IPS-18a (cell line): ENCODE measurements around the gene CELSR3.

Source experiments
- H3K27ac ChIP-seq: one replicate; pipeline ENCODE4 v1.5.1; 2013; ENCODE audit warnings: low read length
- H3K27me3 ChIP-seq: one replicate; pipeline ENCODE4 v1.6.1; 2013; ENCODE audit warnings: mild to moderate bottlenecking, low read length; ENCODE audit not compliant: control insufficient read depth, insufficient read depth
- H3K36me3 ChIP-seq: one replicate; pipeline ENCODE4 v1.6.1; 2013; ENCODE audit warnings: low read depth, low read length; ENCODE audit not compliant: control insufficient read depth
- H3K4me1 ChIP-seq: one replicate; pipeline ENCODE4 v1.6.1; 2013; ENCODE audit warnings: low read depth, low read length; ENCODE audit not compliant: control insufficient read depth
- H3K4me3 ChIP-seq: one replicate; pipeline ENCODE4 v1.5.1; 2013; ENCODE audit warnings: low read length
- H3K9ac ChIP-seq: one replicate; pipeline ENCODE4 v1.6.1; 2013; ENCODE audit warnings: mild to moderate bottlenecking, low read length, moderate library complexity
- H3K9me3 ChIP-seq: one replicate; pipeline ENCODE4 v1.6.1; 2013; ENCODE audit warnings: low read depth, low read length; ENCODE audit not compliant: control insufficient read depth

The CELSR3 gene

GRCh38 chr3:48685603-48686511 is 23.2 kb upstream of the CELSR3 start, which contains the start of gene NCKIPSD:
Gene NCKIPSD, minus strand, starts transcription at chr3:48685915. Its CDS starts 108 bp downstream, at chr3:48685807.
- Histone ChIP-seq H3K9me3 (no peaks in the 10 kb centered on the region), H3K27me3 (no peaks in the 10 kb centered on the region), H3K4me1 (peaks cover 5% of the 10 kb centered on the region), H3K36me3 (peaks cover 55% of the 10 kb centered on the region), H3K9ac (peak within 1 kb of the TSS; percentile 68), H3K27ac (no peak within 1 kb of the TSS), H3K4me3 (peak within 1 kb of the TSS; percentile 80)

- Histone ChIP-seq H3K4me1 (peaks cover 5% of the 10 kb centered on the region), H3K4me3 (peak overlapping the region; percentile 80), H3K36me3 (peaks cover 54% of the 10 kb centered on the region), H3K9me3 (no peaks in the 10 kb centered on the region), H3K27me3 (no peaks in the 10 kb centered on the region), H3K9ac (peak overlapping the region; percentile 68), H3K27ac (no peak overlapping the region)
Observed at GRCh38 chr3:48685293-48685602, 22.6 kb upstream of the CELSR3 start.

GRCh38 chr3:48684480-48685143 is 21.9 kb upstream of the CELSR3 start:
- no peak overlapping the region for H3K27ac ChIP-seq
- H3K9ac ChIP-seq: no peak overlapping the region
- no peaks in the 10 kb centered on the region for H3K27me3 ChIP-seq
- H3K4me3 ChIP-seq: peak overlapping the region; percentile 80
- H3K9me3 ChIP-seq: no peaks in the 10 kb centered on the region
- peaks cover 5% of the 10 kb centered on the region for H3K4me1 ChIP-seq
- peaks cover 54% of the 10 kb centered on the region for H3K36me3 ChIP-seq

GRCh38 chr3:48684054-48684349 is 21.3 kb upstream of the CELSR3 start:
- Histone ChIP-seq H3K27ac (no peak overlapping the region), H3K27me3 (no peaks in the 10 kb centered on the region), H3K9ac (no peak overlapping the region), H3K9me3 (no peaks in the 10 kb centered on the region), H3K4me3 (no peak overlapping the region), H3K36me3 (peaks cover 54% of the 10 kb centered on the region), H3K4me1 (peaks cover 5% of the 10 kb centered on the region)

DNA sequence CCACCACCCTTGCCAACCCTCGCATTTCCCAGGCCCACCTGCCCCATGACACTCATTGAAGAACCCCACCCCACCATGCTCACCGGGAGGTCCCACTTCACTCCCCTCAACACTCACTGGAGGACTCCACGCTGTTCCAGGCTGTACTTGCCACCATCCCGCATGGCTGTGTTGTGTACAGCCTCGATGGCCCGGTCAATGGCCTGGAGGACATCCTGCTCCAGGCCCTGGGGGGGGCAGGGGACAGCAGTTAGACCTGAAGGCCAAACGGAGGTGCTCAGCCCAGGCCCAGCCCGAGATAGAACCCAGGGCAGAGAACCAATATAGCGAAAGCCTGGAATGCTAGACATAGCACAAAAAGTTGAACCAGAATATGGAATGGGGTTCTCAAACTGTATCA is 20.1 kb upstream of the CELSR3 start:
- H3K9me3 ChIP-seq: no peaks in the 10 kb centered on the region
- peaks cover 52% of the 10 kb centered on the region for H3K36me3 ChIP-seq
- no peaks in the 10 kb centered on the region for H3K27me3 ChIP-seq
- no peak overlapping the region for H3K27ac ChIP-seq
- H3K4me1 ChIP-seq: peaks cover 5% of the 10 kb centered on the region
- H3K9ac ChIP-seq: no peak overlapping the region
- H3K4me3 ChIP-seq: no peak overlapping the region

DNA sequence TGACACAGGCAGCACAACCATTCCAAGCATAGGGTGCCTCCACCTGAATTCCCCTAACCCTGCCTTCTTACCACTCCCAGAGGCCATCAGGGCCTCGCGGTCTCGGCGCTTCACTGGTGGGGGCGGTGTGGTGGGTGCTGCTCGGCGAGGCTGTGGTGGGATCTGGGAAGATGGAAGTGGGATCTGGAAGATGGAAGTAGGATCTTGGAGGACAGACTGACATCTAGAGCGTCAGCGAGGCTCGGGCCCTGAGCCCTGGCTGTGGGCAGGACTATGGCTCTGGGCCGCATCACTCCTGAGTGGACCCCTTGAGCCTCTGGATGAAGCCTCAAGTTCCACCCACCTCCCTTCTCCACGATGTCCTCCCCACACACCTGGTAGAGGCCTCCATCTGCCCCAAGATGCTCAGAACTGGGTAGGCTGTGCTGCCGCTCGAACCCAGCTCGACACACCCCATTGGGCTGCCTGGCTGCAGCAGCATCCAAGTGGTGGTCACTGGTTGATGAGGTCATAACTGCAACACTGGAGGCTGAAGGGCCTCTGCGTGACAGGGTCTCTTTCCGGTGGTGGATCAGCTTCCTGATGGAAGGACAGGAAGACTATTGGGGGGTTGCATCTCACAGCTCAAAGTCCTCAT is 19.4 kb upstream of the CELSR3 start:
- H3K4me1 ChIP-seq: peaks cover 5% of the 10 kb centered on the region
- no peak overlapping the region for H3K27ac ChIP-seq
- no peaks in the 10 kb centered on the region for H3K27me3 ChIP-seq
- H3K9ac ChIP-seq: no peak overlapping the region
- no peaks in the 10 kb centered on the region for H3K9me3 ChIP-seq
- no peak overlapping the region for H3K4me3 ChIP-seq
- H3K36me3 ChIP-seq: peaks cover 50% of the 10 kb centered on the region

DNA sequence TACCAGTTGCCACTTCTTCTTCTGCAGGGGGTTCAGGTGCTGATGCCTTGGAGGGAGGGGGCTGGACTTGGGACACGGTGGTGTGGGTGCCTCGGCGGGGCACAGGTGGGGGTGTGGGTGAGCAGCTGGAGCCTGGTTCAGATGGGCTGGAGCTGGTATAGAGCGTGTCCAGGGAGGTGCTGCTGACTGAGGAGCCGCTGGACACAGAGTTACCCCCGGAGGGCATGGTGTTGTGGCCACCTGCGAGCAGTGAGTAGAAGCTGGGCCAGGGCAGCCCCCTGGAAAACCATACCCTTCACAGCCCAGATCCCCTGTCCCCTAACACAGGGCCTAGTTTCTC is 18.8 kb upstream of the CELSR3 start:
- Histone ChIP-seq H3K36me3 (peaks cover 50% of the 10 kb centered on the region), H3K9me3 (no peaks in the 10 kb centered on the region), H3K4me1 (peaks cover 5% of the 10 kb centered on the region), H3K27ac (no peak overlapping the region), H3K27me3 (no peaks in the 10 kb centered on the region), H3K9ac (no peak overlapping the region), H3K4me3 (no peak overlapping the region)

DNA sequence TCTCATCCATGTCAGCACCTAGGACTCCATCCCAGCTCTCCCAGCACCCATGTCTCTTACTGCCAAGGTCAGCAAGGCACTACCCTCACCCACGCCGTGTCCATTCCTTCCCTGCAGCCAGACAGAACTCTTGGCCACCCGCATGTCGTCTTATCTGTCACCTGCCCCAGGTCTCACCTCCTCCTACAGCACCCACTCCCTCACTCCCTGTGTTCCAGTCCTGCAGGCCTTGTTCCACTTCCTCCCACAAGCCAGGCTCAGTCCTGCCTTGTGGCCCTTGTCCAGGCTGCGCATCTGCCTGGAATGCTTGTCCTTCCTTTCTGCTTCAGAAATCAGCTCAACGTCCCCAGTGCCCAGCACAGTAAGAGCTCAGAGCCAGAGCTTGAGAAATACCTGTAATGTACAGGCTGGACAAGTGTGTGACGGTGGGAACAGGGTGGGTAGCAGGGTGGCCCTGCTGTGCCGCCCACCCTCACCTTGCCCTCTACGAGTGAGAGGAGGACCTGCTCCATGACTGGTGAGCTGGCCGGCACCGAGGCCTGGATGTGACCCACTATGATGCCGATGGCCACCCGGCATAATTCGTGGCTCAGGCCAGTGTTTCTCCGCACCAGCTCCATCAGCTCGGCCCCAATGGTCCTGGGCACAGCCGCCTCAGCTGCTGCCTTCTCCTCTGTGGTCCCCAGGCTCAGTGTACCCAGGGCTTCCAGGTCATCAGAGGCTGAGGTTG is 18.3 kb upstream of the CELSR3 start:
- Histone ChIP-seq H3K27ac (no peak overlapping the region), H3K36me3 (peaks cover 50% of the 10 kb centered on the region), H3K27me3 (no peaks in the 10 kb centered on the region)

GRCh38 chr3:48679411-48680391 is 17.0 kb upstream of the CELSR3 start:
- Histone ChIP-seq H3K9ac (no peak overlapping the region), H3K9me3 (no peaks in the 10 kb centered on the region), H3K4me1 (peaks cover 3% of the 10 kb centered on the region), H3K36me3 (peaks cover 55% of the 10 kb centered on the region), H3K27me3 (no peaks in the 10 kb centered on the region), H3K4me3 (no peak overlapping the region), H3K27ac (no peak overlapping the region)

More for the DNA sequence above, 18.3 kb upstream of the CELSR3 start:
- H3K9ac ChIP-seq: no peak overlapping the region
- peaks cover 5% of the 10 kb centered on the region for H3K4me1 ChIP-seq
- no peak overlapping the region for H3K4me3 ChIP-seq
- H3K9me3 ChIP-seq: no peaks in the 10 kb centered on the region

DNA sequence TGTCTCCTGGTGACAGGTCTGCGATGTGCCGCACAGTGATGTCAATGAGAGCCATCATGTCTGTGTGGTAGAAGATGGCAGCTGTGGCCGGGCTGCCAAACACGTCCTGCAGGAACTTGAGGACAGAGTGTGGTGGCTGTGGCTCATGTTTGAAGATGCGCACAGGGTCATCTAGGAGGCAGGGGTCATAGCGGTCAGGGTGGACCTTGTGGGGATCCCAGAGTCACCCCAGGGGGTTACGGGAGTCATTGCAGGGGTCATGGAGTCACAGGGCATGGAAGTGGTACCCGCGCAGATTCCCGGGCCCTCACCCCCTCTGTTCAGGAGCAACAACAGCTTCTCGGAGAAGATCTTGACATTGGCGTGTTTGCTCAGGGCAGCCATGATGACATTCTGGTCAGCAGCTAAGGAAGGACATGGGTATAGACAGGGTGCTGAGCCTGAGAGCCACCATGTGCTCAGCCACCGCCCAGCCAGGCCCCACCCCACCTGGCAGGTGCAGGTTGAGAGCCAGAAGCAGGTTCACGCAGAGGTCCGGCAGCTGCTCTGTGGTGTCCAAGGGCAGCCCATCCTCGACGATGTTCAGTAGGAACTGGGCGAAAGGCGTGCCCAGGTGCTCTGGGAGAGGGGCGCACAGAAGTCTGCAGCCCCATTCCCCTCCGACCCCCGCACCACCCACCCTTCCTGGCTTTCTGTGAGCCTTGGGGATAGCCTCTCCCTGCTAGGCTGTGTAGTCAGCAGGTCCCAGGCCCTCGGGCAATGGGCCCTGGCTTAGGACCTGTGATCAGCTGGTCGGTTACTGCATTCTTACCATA is 16.1 kb upstream of the CELSR3 start:
- Histone ChIP-seq H3K4me1 (no peaks in the 10 kb centered on the region), H3K27ac (no peak overlapping the region), H3K9me3 (no peaks in the 10 kb centered on the region), H3K36me3 (peaks cover 64% of the 10 kb centered on the region), H3K27me3 (no peaks in the 10 kb centered on the region), H3K4me3 (no peak overlapping the region), H3K9ac (no peak overlapping the region)
